ENCODE measurements around the gene RSBN1.
"Not testable (repeated sequence)": the region's sequence is repeated elsewhere in the genome, so short reads cannot be mapped to it uniquely, and the experiment has no call there.

The RSBN1 gene

DNA sequence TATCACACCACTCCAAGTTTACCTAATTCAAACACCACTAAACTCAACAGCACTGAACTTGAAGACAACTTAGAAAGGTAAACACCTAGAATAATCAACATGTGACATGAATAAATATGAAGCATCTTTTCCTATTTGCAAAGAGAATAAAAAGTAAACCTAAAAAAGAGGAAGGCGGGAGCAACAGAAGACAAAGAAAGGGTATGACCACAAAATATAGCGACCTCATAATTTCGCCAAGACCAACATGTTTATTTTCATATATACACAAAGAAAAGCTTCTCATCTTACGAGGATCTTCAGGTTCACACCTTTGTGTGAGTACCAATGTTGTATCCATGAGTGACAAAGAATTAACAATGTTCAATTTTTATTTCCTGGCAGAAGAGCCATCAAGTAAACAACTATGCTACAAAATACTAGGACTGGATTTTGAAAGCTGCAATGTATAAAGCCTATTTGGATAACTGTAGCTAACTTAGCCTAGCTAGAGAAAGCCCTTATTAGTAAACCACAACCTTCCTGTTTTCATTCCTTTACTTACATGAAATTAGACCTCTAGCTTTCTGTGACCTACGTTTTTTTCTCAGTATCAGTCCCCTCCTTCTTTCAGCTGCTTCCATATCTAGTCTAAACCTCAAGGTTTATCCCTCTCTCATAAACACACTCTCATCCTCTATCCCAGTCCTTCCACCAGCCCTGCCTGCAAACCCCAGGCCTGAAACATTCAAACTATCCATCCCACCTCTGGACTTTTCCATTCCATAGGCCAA, 31.7 kb downstream of the RSBN1 start:
- DNase-seq = no peak

- DNase-seq = no peak
These were observed 32.7 kb downstream of the RSBN1 start for GRCh38 chr1:113779542-113779941.

GRCh38 chr1:113777561-113777960, 34.7 kb downstream of the RSBN1 start:
- DNase-seq = no peak

DNA sequence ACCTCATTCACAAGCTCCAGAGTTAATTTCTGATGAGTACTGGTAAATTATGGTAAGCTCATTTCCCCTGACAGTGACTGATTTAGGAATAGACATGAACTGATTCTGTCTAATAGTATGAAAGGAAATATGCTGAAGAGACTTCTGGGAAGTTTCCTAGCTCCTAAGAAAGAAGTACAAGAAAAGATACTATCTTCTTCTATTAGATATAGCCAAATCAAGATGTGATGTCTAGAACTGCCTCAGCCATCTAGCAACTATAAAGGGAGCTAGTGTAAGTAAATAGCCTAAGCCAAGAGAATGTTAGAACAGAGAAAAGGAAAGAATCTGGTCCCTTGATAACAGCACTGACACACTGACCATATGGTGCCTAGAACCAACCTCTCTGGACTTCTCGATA, 42.2 kb downstream of the RSBN1 start:
- DNase-seq = no peak

- no peak for DNase-seq
These were observed 42.7 kb downstream of the RSBN1 start for GRCh38 chr1:113769601-113769970.

DNA sequence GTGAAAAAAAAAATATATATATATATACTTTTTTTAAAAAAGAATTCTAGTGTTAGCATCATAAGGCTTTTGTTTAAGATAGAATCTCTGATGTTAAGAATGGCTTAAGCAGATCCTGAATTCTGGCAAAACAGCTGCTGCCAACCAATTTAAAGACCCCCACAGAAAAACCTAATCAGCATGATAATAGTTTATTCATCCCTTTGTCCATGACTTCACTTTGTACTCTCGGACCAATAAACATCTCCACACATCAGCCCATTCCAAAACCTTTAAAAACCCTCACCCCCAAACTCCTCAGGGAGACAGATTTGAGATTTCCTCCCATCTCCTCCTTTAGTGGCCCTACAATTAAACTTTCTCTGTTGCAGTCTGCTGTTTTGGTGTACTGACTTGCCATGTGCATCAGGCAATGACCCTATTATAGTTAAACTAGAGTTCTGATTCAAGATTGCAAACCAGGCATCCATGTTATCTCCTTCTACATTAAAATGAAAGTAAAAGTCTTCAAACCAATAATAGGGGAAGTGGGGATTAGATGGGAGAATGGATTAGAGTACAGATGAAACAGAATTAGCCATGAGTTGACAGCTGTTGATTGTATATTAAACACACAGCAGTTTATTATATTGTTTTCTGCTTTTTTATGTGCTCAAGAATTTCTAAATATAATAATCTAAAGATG, 43.2 kb downstream of the RSBN1 start:
- no peak for DNase-seq

DNA sequence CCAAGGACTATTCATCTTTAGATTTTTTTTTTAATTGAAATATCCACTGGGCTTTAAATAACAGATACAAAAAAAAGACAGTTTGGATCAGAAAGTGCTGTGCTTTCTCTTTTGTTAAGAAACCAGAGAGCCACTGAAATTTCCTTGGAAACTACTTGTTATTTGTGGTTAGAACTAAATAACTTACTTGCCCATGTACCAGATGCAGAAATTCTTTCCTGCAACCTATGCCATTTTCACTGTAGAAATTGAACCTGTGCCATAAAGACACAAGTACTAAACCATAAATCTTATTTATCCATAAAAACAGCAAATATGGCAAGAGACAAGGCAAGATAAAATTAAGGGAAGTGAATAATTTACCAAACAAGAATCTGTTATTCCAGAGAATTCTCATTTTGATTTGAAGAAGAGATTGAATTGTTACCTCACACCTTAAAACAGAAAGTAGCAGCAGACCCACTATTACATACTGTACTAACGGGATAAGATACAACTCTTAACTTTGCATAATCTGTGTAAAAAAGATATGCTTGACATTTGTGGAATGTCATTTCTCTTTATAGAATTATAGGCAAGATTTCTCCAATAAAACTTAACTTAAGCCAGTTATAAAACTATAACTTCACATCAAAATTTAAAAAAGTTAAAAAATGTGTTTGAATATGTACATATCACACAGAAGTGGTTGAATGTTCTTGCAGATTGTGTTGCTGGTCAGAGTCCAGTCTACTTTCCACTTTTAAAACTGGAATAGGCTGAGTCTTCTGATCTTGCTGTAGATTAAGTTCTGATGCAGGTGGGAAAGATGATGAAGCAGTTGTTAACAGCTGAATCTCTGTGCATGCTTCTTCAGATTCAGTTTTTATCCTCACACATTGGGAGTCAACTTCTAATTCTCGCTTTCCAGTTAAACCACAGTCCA, 46.7 kb downstream of the RSBN1 start:
- DNase-seq = no peak

DNA sequence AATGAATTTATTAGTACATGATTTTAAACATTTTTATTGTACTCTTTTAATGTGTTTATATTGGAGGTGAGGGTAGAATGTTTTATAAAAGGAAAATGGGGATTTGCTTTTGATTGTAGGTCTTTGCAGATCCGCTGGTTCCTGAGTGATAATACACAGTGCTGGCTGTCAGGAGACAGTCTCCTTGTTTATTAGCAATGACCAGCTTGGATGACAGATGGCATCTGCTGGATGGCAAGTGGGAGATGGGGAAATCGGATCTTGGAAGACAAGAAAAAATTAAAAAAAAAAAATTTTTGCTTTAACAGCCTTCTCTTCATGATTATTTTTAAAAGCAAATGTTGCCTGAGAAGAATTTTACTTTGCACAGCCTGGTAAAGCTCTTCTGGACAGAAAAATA, 48.6 kb downstream of the RSBN1 start:
- DNase-seq = no peak

- DNase-seq = no peak
These were observed 50.3 kb downstream of the RSBN1 start for GRCh38 chr1:113761937-113762336.

- DNase-seq = peak; percentile 38
These were observed 51.9 kb downstream of the RSBN1 start for GRCh38 chr1:113760102-113761080.

GRCh38 chr1:113759333-113760101, 52.8 kb downstream of the RSBN1 start, which contains the start of gene PHTF1:
TSS of gene PHTF1 (minus strand) at chr1:113759486. CDS start at chr1:113758703, 783 bp downstream.
- DNase-seq = peak; percentile 82

- peak; percentile 79 for DNase-seq
These were observed 53.5 kb downstream of the RSBN1 start for GRCh38 chr1:113758631-113759332.

DNA sequence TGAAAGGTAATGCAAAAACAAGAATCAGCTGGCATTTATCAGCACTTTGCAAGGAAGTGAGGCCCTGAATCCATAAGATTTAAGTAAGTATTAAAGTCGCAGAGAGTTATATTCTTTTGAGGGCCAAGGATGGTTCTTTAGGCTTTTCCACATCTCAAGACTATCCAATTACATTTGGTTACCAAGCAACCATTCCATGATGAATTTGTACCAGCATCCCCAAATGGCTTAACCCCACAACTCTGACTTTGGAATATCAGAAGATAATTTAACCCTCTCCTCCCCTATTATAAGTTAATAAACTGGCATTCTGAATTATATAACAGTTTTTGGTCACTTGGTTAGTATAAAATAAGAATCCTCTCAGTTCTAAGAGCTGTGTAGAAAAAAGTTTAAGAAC, 55.8 kb downstream of the RSBN1 start:
- no peak for DNase-seq

DNA sequence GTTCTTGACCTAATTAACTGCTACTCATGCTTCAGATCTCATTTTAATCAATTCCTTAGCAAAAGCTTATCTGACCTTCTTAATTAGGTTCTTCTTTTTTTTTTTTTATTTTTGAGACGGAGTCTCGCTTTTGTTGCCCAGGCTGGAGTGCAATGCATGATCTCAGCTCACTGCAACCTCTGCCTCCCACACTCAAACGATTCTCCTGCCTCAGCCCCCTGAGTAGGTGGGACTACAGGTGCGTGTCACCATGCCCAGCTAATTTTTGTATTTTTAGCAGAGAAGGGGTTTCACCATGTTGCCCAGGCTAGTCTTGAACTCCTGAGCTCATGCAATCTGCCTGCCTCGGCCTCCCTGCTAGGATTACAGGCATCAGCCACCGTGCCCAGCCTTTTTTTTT, 58.9 kb downstream of the RSBN1 start:
- not testable (repeated sequence) for DNase-seq

DNA sequence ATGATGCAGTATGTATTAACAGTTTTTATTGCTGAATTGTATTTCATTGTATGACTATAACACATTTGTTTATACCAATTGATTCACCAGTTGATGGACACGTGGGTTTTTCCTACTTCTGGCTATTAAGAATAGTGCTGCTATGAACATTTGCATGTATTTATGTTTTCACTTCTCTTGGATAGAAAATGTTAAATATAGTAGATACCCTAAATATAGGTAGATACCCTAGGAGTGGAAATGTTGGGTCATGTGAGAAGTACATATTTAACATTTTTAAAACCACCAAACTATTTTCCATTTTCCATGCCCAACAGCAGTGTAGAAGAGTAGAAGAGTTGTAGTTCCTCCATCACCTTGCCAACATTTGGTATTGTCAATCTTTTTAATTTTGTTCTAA, 60.8 kb downstream of the RSBN1 start:
- no peak for DNase-seq

- DNase-seq = no peak
These were observed 61.2 kb downstream of the RSBN1 start for GRCh38 chr1:113751114-113751513.

DNA sequence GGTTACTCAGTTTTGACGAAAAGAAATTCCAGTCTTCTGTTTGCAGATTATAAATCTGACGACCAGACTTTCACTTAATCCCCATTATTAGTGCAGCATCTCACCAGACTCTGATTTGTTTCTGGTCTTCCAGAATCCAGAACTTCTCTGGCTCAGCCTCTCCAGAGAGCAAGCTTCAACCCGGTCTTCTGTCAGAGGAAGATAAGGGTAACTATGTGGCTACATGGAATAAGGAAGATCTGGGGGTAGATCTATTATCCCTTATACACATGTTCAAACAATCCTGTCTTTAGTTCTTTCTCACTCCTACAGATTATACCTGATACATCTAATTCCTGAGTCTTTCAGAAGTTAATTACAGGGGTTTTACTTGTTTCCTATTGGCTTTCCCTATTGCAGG, 62.9 kb downstream of the RSBN1 start:
- DNase-seq = no peak

GRCh38 chr1:113747376-113747775, 64.9 kb downstream of the RSBN1 start:
- DNase-seq = no peak

DNA sequence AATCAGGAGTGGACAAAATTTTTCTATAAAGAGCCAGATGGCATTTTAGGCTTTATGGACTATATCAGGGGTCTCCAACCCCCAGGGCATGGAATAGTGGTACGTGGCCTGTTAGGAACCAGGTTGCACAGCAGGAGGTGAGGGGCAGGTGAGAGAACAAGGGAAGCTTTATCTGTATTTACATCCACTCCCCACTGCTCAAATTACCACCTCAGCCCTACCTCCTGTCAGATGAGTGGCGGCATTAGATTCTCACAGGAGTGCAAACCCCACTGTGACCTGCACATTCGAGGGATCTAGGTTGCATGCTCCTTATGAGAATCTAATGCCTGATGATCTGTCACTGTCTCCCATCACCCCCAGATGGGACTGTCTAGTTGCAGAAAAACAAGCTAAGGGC, 66.9 kb downstream of the RSBN1 start:
- no peak for DNase-seq

DNA sequence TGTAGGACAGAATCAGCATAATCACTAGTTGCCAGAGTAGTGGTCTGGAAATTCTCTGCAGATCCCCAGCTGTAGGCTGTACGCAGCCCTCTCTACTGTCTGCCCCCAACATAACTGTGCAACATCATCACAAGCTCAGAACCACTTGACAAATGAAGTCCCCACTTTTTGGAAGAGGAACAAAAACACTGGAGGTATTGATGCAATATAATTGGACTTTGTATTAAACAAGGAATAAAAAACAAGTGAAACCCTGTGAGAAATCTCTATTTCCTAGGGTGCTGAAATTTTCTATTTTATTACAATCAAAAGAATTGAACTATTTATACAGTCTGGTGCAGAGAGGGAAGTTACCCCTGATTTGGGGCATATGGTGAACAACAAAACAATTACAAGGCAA, 68.2 kb downstream of the RSBN1 start:
- no peak for DNase-seq

DNA sequence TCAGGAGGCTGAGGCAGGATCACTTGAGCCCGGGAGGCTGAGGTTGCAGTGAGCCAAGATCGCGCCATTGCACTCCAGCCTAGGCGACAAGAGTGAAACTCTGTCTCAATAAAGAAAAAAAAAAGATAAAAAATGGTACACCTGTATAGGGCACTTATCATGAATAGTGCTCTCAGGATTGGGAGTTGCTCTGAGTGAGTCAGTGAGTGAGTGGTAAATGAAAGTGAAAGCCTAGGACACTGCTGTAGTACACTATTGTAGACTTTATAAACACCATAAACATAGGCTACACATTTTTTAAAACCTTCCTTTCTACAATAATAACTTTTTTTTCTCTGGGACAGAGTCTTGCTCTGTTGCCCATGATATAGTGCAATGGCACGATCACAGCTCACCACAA, 69.8 kb downstream of the RSBN1 start:
- DNase-seq = no peak

Data from right forelimb (tissue), 1 donor.